CD14-positive monocyte (primary cell): ENCODE measurements around the gene CYLD. TPM values are rescaled to one million over a fixed set of nuclear protein-coding genes. Genes with fewer than 3 reads are reported as not detected.
A peak's percentile ranks its signal among the peaks of the same experiment; 100 is the strongest.

Source experiments
- DNase-seq, 3 donors: peaks; one replicate each; pipeline ENCODE4 v3.0.0-alpha.2; 2011 to 2022
- H2AFZ ChIP-seq: 2 replicates; pipeline ENCODE4 v1.6.0; 2012; ENCODE audit warnings: mild to moderate bottlenecking, low read depth, low read length, inconsistent platforms; ENCODE audit not compliant: insufficient read depth, poor library complexity, severe bottlenecking
- H3K27ac ChIP-seq, 2 donors: 1 replicate in 1 of 2; 2 replicates in 1 of 2; pipeline ENCODE4 v1.5.1; 2012 to 2013; ENCODE audit warnings: low read length in 2 of 2, control low read depth in 1 of 2, inconsistent platforms in 1 of 2, low read depth in 1 of 2, mild to moderate bottlenecking in 1 of 2
- H3K27me3 ChIP-seq, 2 donors: one replicate each; pipeline versions ENCODE4 v1.6.0 to v1.6.1; 2011 to 2013; ENCODE audit warnings: low read length in 2 of 2; ENCODE audit not compliant: control insufficient read depth in 2 of 2, insufficient read depth in 2 of 2
- H3K36me3 ChIP-seq, 2 donors: replicated peaks in 1 of 2; 1 replicate in 1 of 2; 2 replicates in 1 of 2; pipeline versions ENCODE4 v1.5.1 to v1.6.1; 2012 to 2013; ENCODE audit warnings: low read length in 2 of 2, control low read depth in 1 of 2, inconsistent platforms in 1 of 2, mild to moderate bottlenecking in 1 of 2; ENCODE audit not compliant: insufficient read depth in 2 of 2, control insufficient read depth in 1 of 2
- H3K4me1 ChIP-seq, 2 donors: 1 replicate in 1 of 2; 2 replicates in 1 of 2; pipeline versions ENCODE4 v1.5.1 to v1.6.1; 2012 to 2013; ENCODE audit warnings: low read length in 2 of 2, control low read depth in 1 of 2, inconsistent platforms in 1 of 2, mild to moderate bottlenecking in 1 of 2, moderate library complexity in 1 of 2; ENCODE audit not compliant: insufficient read depth in 2 of 2, control insufficient read depth in 1 of 2
- H3K4me2 ChIP-seq: replicated peaks from 2 replicates; pipeline ENCODE3; 2012; ENCODE audit warnings: low read length, moderate library complexity, mild to moderate bottlenecking; ENCODE audit not compliant: poor library complexity, severe bottlenecking; ENCODE audit errors: extremely low read depth
- H3K4me3 ChIP-seq, 3 experiments: fragments of 200-600 bp in 1 of 3; sonication (generic) in 1 of 3; replicated peaks in 1 of 3; 1 replicate in 2 of 3; 2 replicates in 1 of 3; pipeline ENCODE4 v1.5.1; 2011 to 2013; ENCODE audit warnings: low read length in 3 of 3, mild to moderate bottlenecking in 3 of 3, control low read depth in 2 of 3, low read depth in 2 of 3, inconsistent platforms in 1 of 3, moderate library complexity in 1 of 3
- H3K79me2 ChIP-seq: 2 replicates; pipeline ENCODE4 v1.6.0; 2012; ENCODE audit warnings: mild to moderate bottlenecking, control low read depth, inconsistent platforms, low read length, moderate library complexity; ENCODE audit not compliant: insufficient read depth
- H3K9ac ChIP-seq: 2 replicates; pipeline ENCODE4 v1.6.0; 2017; ENCODE audit warnings: low read length, mild to moderate bottlenecking; ENCODE audit not compliant: insufficient read depth, poor library complexity, severe bottlenecking
- H3K9me3 ChIP-seq, 2 donors: replicated peaks in 1 of 2; 1 replicate in 1 of 2; 2 replicates in 1 of 2; pipeline versions ENCODE4 v1.5.1 to v1.6.1; 2012 to 2013; ENCODE audit warnings: low read length in 2 of 2, control low read depth in 1 of 2; ENCODE audit not compliant: control insufficient read depth in 1 of 2, insufficient read depth in 1 of 2
- H4K20me1 ChIP-seq: 2 replicates; pipeline ENCODE4 v1.6.0; 2012; ENCODE audit warnings: mild to moderate bottlenecking, low read length, control low read depth, moderate library complexity; ENCODE audit not compliant: insufficient read depth
- H3K27ac Mint-ChIP-seq, 7 donors: one replicate each; pipeline ENCODE4 v1.8.0; 2020; ENCODE audit warnings: mild to moderate bottlenecking in 7 of 7, mixed read lengths in 7 of 7, moderate library complexity in 6 of 7, inconsistent platforms in 2 of 7
- H3K27me3 Mint-ChIP-seq, 3 donors: one replicate each; pipeline ENCODE4 v1.8.0; 2021 to 2022; ENCODE audit warnings: low read depth in 3 of 3, mild to moderate bottlenecking in 3 of 3, mixed read lengths in 3 of 3, moderate library complexity in 3 of 3, inconsistent platforms in 1 of 3
- H3K36me3 Mint-ChIP-seq, 2 donors: one replicate each; pipeline ENCODE4 v1.8.0; 2020; ENCODE audit warnings: mixed read lengths in 2 of 2, inconsistent platforms in 1 of 2, mild to moderate bottlenecking in 1 of 2
- H3K4me1 Mint-ChIP-seq: one replicate; pipeline ENCODE4 v1.8.0; 2020; ENCODE audit warnings: mild to moderate bottlenecking, mixed read lengths
- H3K4me3 Mint-ChIP-seq, 2 donors: one replicate each; pipeline ENCODE4 v1.8.0; 2020; ENCODE audit warnings: mild to moderate bottlenecking in 2 of 2, mixed read lengths in 2 of 2, moderate library complexity in 1 of 2
- H3K9me3 Mint-ChIP-seq, 7 donors: one replicate each; pipeline ENCODE4 v1.8.0; 2020 to 2022; ENCODE audit warnings: mixed read lengths in 7 of 7, mild to moderate bottlenecking in 6 of 7, moderate library complexity in 6 of 7, inconsistent platforms in 2 of 7
- WGBS: methylation state at CpG from one replicate; pipeline ENCODE4 v1.1.5; 2013; ENCODE audit warnings: missing lambda C conversion rate; ENCODE audit not compliant: insufficient coverage; 5-methylcytosine and 5-hydroxymethylcytosine counted together
- intact Hi-C, 2 donors: fragments of 100-400 bp; cut with micrococcal nuclease; formaldehyde crosslinking; loops; one replicate each; pipeline versions ENCODE4 v1.15.0 to v1.15.1; 2023
- polyA plus RNA-seq, 3 donors: library from polyadenylated mRNA; depleted of rRNA in 1 of 3; unstranded in 2 of 3; stranded (reverse) in 1 of 3; fragments of 300-500 nt in 2 of 3; fragments of >200 nt in 1 of 3; fragmentation: Illumina TruSeq in 2 of 3; gene quantifications; 1 replicate in 2 of 3; 2 replicates in 1 of 3; pipeline ENCODE4 v1.2.3, GENCODE V29; 2012 to 2021
- TF ChIP-seq, protein P1 (sequence below): fragments of 200-600 bp; IDR thresholded peaks from one replicate; pipeline ENCODE4 v1.8.0; 2022; ENCODE audit warnings: antibody characterized with exemption, mild to moderate bottlenecking

CYLD gene
- polyA plus RNA-seq, 3 donors = 32.1 to 57.9 (median 35.9) TPM

DNA sequence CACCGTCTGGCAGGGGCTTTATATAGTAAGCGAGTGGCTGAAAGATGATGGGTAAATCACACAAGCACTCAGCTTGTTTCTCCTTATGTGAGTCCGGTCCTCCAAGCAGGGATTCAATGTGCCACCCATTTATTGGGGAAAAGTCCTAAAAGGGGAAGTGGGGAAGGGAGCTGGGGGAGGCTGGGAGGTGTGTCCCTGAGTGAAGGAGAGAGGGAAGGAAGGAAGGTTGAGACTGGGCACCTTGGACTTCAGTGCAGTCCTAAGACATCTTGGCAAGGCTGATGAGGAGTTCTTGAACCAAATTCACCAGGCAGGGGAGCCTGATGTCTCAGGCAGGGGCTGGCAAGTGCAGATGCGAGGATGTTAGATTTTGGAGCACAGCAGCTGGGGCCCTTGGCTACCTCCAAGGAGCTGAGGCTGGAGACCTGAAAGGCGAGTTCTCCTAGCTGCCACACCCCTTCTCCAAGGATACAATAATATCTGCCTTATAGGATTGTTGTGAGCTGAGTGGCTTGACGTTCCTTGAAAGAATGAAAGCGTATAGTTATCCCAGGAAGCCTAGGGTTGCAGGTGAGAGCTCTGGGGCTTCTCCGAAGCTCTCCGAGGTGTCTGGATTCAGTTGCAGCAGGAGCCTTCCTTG, 23.0 kb upstream of the CYLD start:
- peaks cover 75 to 94% of the 10 kb centered on the region in 2 donors for H3K36me3 Mint-ChIP-seq
- peaks cover 0 to 11% (median 7%) of the 10 kb centered on the region in 7 donors for H3K9me3 Mint-ChIP-seq
- H3K4me3 ChIP-seq = no peak overlapping the region
- H3K27ac ChIP-seq = peak overlapping the region in 1 of 2 donors; percentile 51
- H3K4me1 ChIP-seq = peaks cover 32 to 48% of the 10 kb centered on the region in 2 donors
- no peak overlapping the region for H3K4me3 Mint-ChIP-seq
- peaks cover under 1 to 4% of the 10 kb centered on the region in 2 donors for H3K9me3 ChIP-seq
- no peak overlapping the region for H3K9ac ChIP-seq
- TF ChIP-seq, protein P1, sequence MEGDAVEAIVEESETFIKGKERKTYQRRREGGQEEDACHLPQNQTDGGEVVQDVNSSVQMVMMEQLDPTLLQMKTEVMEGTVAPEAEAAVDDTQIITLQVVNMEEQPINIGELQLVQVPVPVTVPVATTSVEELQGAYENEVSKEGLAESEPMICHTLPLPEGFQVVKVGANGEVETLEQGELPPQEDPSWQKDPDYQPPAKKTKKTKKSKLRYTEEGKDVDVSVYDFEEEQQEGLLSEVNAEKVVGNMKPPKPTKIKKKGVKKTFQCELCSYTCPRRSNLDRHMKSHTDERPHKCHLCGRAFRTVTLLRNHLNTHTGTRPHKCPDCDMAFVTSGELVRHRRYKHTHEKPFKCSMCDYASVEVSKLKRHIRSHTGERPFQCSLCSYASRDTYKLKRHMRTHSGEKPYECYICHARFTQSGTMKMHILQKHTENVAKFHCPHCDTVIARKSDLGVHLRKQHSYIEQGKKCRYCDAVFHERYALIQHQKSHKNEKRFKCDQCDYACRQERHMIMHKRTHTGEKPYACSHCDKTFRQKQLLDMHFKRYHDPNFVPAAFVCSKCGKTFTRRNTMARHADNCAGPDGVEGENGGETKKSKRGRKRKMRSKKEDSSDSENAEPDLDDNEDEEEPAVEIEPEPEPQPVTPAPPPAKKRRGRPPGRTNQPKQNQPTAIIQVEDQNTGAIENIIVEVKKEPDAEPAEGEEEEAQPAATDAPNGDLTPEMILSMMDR = no peak
- H3K36me3 ChIP-seq = peaks cover 80 to 97% of the 10 kb centered on the region in 2 donors
- intact Hi-C loops = no loop called here
- no peak overlapping the region for H2AFZ ChIP-seq
- WGBS = 93% methylated on average over 5 of the region's 9 CpGs
- H4K20me1 ChIP-seq = peaks cover 99% of the 10 kb centered on the region
- no peak for DNase-seq
- H3K27ac Mint-ChIP-seq = peak overlapping the region in 3 of 7 donors; percentile 2 to 87 (median 83)
- no peaks in the 10 kb centered on the region for H3K27me3 ChIP-seq
- H3K27me3 Mint-ChIP-seq = no peaks in the 10 kb centered on the region
- peaks cover 85% of the 10 kb centered on the region for H3K79me2 ChIP-seq
- H3K4me1 Mint-ChIP-seq = peaks cover 48% of the 10 kb centered on the region
- no peak overlapping the region for H3K4me2 ChIP-seq

DNA sequence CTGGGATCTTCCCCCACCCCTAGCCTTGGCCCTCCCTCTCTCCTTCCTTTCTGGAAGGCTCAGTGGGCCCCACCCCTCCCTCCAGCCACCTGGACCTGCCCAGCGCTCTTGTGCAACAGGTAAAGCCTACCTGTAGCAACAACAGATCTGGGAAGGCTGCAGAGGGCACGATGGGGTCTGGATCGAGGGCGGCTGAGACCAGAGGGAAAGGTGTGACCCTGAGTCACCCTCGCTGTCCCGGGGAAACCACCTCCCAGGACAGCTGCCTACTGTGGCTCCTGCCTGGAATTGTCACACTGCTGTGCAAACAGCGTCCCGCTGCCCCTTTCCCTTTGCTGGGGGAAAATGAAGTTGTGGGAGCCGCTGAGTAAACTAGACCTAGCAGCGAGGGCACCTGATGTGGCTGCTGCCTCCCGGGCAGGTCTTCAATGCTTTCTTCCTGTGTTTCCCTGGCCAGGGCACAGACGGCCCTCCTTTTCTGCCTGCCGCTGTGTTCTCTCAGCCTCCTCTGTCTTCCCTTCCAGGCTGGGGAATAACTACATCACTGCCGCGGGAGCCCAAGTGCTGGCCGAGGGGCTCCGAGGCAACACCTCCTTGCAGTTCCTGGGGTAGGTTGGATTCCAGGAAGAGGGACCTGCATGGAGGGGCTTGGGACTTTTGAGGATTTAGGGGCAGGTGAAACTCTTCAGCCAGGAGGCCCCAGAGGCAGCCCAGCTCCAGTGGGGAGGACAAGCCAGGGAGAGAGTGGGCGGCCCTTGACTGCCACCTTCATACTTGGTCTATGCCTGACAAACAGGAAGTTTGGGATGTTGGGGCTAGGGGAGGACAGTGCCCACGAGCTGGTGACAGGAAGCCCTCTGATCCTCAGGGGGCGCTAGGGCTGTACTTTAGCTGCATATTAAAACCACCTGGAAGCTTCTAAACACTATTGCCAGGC, 22.2 kb upstream of the CYLD start:
- 92% methylated on average over 13 of the region's 20 CpGs for WGBS
- no peaks in the 10 kb centered on the region for H3K27me3 ChIP-seq
- TF ChIP-seq, protein P1 = no peak
- Mint-ChIP-seq H3K27me3 (no peaks in the 10 kb centered on the region), H3K4me3 (no peak overlapping the region), H3K27ac (peak overlapping the region in 2 of 7 donors; percentile 22 to 28), H3K36me3 (peaks cover 80 to 96% of the 10 kb centered on the region in 2 donors), H3K9me3 (peaks cover 0 to 14% (median 12%) of the 10 kb centered on the region in 7 donors), H3K4me1 (peaks cover 44% of the 10 kb centered on the region)
- H3K4me3 ChIP-seq = no peak overlapping the region
- H3K79me2 ChIP-seq = peaks cover 85% of the 10 kb centered on the region
- H3K9ac ChIP-seq = no peak overlapping the region
- peaks cover 99% of the 10 kb centered on the region for H4K20me1 ChIP-seq
- peaks cover 4 to 6% of the 10 kb centered on the region in 2 donors for H3K9me3 ChIP-seq
- peaks cover 87 to 99% of the 10 kb centered on the region in 2 donors for H3K36me3 ChIP-seq
- peak overlapping the region; percentile 7 to 58 for H3K27ac ChIP-seq
- intact Hi-C loops = no loop called here
- no peak for DNase-seq
- H2AFZ ChIP-seq = no peak overlapping the region
- H3K4me2 ChIP-seq = no peak overlapping the region
- peaks cover 24 to 40% of the 10 kb centered on the region in 2 donors for H3K4me1 ChIP-seq
